ENCODE results near the gene ZNF468. TPM values are rescaled to one million over a fixed set of nuclear protein-coding genes. Genes with fewer than 3 reads are reported as not detected.
"Not testable (repeated sequence)": the region's sequence is repeated elsewhere in the genome, so short reads cannot be mapped to it uniquely, and the experiment has no call there.

Gene ZNF468
- 86.9 and 132 TPM in 2 replicates for total RNA-seq

GRCh38 chr19:52857378-52858191, at the start of gene ZNF468:
Gene ZNF468 (minus strand): TSS chr19:52857619. CDS start chr19:52854272, 3,347 bp downstream.
- not testable (repeated sequence) for H3K36me3 ChIP-seq (ENCODE audit: control insufficient read depth, insufficient read depth, low read length); H3K27me3 ChIP-seq (ENCODE audit: control insufficient read depth, insufficient read depth, low read length); FAIRE-seq
- DNase-seq (ENCODE audit: low read depth): peak; percentile 59
- peak within 1 kb of the TSS; percentile 65 for H3K4me3 ChIP-seq (ENCODE audit: low read depth, low read length)

- not testable (repeated sequence) for H3K27me3 ChIP-seq (ENCODE audit: control insufficient read depth, insufficient read depth, low read length); FAIRE-seq; H3K36me3 ChIP-seq (ENCODE audit: control insufficient read depth, insufficient read depth, low read length); H3K4me3 ChIP-seq (ENCODE audit: low read depth, low read length); DNase-seq (ENCODE audit: low read depth)
These were observed 46.8 kb upstream of the ZNF468 start for GRCh38 chr19:52904052-52904780.

GRCh38 chr19:52901842-52902241, 44.4 kb upstream of the ZNF468 start:
- DNase-seq (ENCODE audit: low read depth) (no peak), FAIRE-seq (no peak)
- TF ChIP-seq CTCF (IDR thresholded peaks at IDR 0.05; ENCODE audit: insufficient read depth, low read length, severe bottlenecking): no peak
- Histone ChIP-seq H3K36me3 (ENCODE audit: control insufficient read depth, insufficient read depth, low read length) (no peaks in the 10 kb centered on the region), H3K27me3 (ENCODE audit: control insufficient read depth, insufficient read depth, low read length) (no peaks in the 10 kb centered on the region), H3K4me3 (ENCODE audit: low read depth, low read length) (no peak overlapping the region)

GRCh38 chr19:52898596-52898995, 41.2 kb upstream of the ZNF468 start:
- not testable (repeated sequence) for H3K4me3 ChIP-seq (ENCODE audit: low read depth, low read length); H3K27me3 ChIP-seq (ENCODE audit: control insufficient read depth, insufficient read depth, low read length); FAIRE-seq; DNase-seq (ENCODE audit: low read depth); H3K36me3 ChIP-seq (ENCODE audit: control insufficient read depth, insufficient read depth, low read length)

GRCh38 chr19:52898101-52898500, 40.7 kb upstream of the ZNF468 start:
- DNase-seq (ENCODE audit: low read depth): no peak
- TF ChIP-seq CTCF (IDR thresholded peaks at IDR 0.05; ENCODE audit: insufficient read depth, low read length, severe bottlenecking): no peak
- Histone ChIP-seq H3K27me3 (ENCODE audit: control insufficient read depth, insufficient read depth, low read length) (no peaks in the 10 kb centered on the region), H3K36me3 (ENCODE audit: control insufficient read depth, insufficient read depth, low read length) (no peaks in the 10 kb centered on the region), H3K4me3 (ENCODE audit: low read depth, low read length) (no peak overlapping the region)
- FAIRE-seq: no peak

GRCh38 chr19:52897138-52897935, 39.9 kb upstream of the ZNF468 start, which contains the start of gene ZNF320:
Gene ZNF320 (minus strand): TSS chr19:52897635. CDS start chr19:52890255, 7,380 bp downstream.
- H3K4me3 ChIP-seq (ENCODE audit: low read depth, low read length): peak within 1 kb of the TSS; percentile 81
- no peaks in the 10 kb centered on the region for H3K36me3 ChIP-seq (ENCODE audit: control insufficient read depth, insufficient read depth, low read length)
- no peaks in the 10 kb centered on the region for H3K27me3 ChIP-seq (ENCODE audit: control insufficient read depth, insufficient read depth, low read length)
- TF ChIP-seq CTCF (IDR thresholded peaks at IDR 0.05; ENCODE audit: insufficient read depth, low read length, severe bottlenecking): no peak
- FAIRE-seq (no peak), DNase-seq (ENCODE audit: low read depth) (peak; percentile 79)
